DND-41 (cell line): Measurements from ENCODE around the gene C3orf18.

Experiments used
- EZH2 ChIP-seq: IDR thresholded peaks from 3 replicates; pipeline ENCODE4 v1.6.1; 2012; ENCODE audit warnings: borderline replicate concordance, low read depth, mild to moderate bottlenecking, moderate library complexity, low read length, inconsistent platforms; ENCODE audit not compliant: severe bottlenecking
- TF ChIP-seq, protein P1 (sequence below): IDR thresholded peaks from 2 replicates; pipeline ENCODE4 v1.5.1; 2012; ENCODE audit warnings: borderline replicate concordance, low read length, moderate library complexity, mild to moderate bottlenecking; ENCODE audit not compliant: poor library complexity, severe bottlenecking; ENCODE audit errors: extremely low read depth

DNA sequence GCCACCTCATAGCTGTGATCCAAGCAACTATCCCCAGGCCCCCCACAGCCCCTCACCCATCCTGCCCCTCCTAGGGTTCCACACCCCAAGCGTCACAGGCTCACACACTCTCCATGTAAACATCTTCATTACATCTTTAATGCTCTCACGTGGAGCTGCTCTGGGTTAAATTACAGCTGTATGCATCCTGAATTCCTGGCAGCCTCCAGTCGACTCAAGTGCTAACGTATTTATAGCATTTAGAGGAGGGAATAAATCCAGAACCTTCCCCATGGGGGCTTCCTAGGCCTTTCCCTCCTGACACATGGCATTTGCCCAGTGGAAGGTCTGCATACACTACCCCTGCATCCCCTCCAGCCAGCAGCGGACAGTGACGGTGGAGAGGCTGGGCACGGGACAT lies 9.6 kb downstream of the C3orf18 start:
- TF ChIP-seq, protein P1, sequence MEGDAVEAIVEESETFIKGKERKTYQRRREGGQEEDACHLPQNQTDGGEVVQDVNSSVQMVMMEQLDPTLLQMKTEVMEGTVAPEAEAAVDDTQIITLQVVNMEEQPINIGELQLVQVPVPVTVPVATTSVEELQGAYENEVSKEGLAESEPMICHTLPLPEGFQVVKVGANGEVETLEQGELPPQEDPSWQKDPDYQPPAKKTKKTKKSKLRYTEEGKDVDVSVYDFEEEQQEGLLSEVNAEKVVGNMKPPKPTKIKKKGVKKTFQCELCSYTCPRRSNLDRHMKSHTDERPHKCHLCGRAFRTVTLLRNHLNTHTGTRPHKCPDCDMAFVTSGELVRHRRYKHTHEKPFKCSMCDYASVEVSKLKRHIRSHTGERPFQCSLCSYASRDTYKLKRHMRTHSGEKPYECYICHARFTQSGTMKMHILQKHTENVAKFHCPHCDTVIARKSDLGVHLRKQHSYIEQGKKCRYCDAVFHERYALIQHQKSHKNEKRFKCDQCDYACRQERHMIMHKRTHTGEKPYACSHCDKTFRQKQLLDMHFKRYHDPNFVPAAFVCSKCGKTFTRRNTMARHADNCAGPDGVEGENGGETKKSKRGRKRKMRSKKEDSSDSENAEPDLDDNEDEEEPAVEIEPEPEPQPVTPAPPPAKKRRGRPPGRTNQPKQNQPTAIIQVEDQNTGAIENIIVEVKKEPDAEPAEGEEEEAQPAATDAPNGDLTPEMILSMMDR = no peak
- TF ChIP-seq EZH2 = no peak
